Stomach (tissue), 9 donors: ENCODE measurements around the gene TP73. TPM values are rescaled to one million over a fixed set of nuclear protein-coding genes. Genes with fewer than 3 reads are reported as not detected.

Experiments
- DNase-seq, 2 donors: peaks; one replicate each; pipeline versions ENCODE4 v3.0.0 to v3.0.0-alpha.2; 2013 to 2019
- H3K27ac ChIP-seq, 5 donors: fragments of 200-600 bp in 4 of 5; sonication (generic) in 4 of 5; one replicate each; pipeline ENCODE4 v1.5.1; 2013 to 2019; ENCODE audit warnings: mild to moderate bottlenecking in 1 of 5, moderate library complexity in 1 of 5
- H3K27me3 ChIP-seq, 3 donors: fragments of 200-600 bp; sonication (generic); one replicate each; pipeline ENCODE4 v1.5.1; 2017 to 2019; ENCODE audit warnings: mixed run types in 1 of 3
- H3K36me3 ChIP-seq, 4 donors: fragments of 200-600 bp; sonication (generic); 1 replicate in 3 of 4; 2 replicates in 1 of 4; pipeline ENCODE4 v1.5.1; 2016 to 2019
- H3K4me1 ChIP-seq, 4 donors: fragments of 200-600 bp; sonication (generic); one replicate each; pipeline ENCODE4 v1.5.1; 2016 to 2019
- H3K4me3 ChIP-seq, 4 donors: fragments of 200-600 bp; sonication (generic) in 3 of 4; one replicate each; pipeline ENCODE4 v1.5.1; 2016 to 2019; ENCODE audit warnings: mild to moderate bottlenecking in 1 of 4
- H3K9me3 ChIP-seq, 4 donors: fragments of 200-600 bp; sonication (generic); one replicate each; pipeline ENCODE4 v1.5.1; 2016 to 2019
- CTCF ChIP-seq, 7 experiments: fragments of 450-650 bp in 4 of 7; fragments of 200-600 bp in 3 of 7; sonication (generic) in 3 of 7; IDR thresholded peaks; one replicate each; pipeline ENCODE4 v1.5.1; 2016 to 2019; ENCODE audit warnings: antibody characterized with exemption in 7 of 7, control low read depth in 2 of 7, mild to moderate bottlenecking in 1 of 7
- EP300 ChIP-seq: sonication (generic); formaldehyde crosslinking; IDR thresholded peaks from one replicate; pipeline ENCODE4 v1.6.1; 2017; ENCODE audit warnings: antibody characterized with exemption
- POLR2A ChIP-seq, 4 donors: fragments of 450-650 bp; IDR thresholded peaks; one replicate each; pipeline ENCODE4 v1.6.1; 2016; ENCODE audit warnings: antibody characterized with exemption in 4 of 4, control low read depth in 2 of 4, mild to moderate bottlenecking in 1 of 4, moderate library complexity in 1 of 4
- POLR2AphosphoS5 ChIP-seq, 3 donors: sonication (generic); formaldehyde crosslinking; IDR thresholded peaks; one replicate each; pipeline ENCODE4 v1.6.1; 2016; ENCODE audit warnings: antibody characterized with exemption in 3 of 3
- WGBS, 5 donors: extraction: QIAGEN DNeasy Blood & Tissue Kit in 3 of 5; methylation state at CpG; one replicate each; pipeline versions ENCODE4 v1.1.5 to v1.1.7; 2013 to 2018; 5-methylcytosine and 5-hydroxymethylcytosine counted together
- intact Hi-C: fragments of 100-400 bp; cut with DNase I; formaldehyde crosslinking; loops from one replicate; pipeline ENCODE4 v1.15.1; 2023; ENCODE audit warnings: low total_unique reads
- polyA plus RNA-seq, 3 donors: library from polyadenylated mRNA; stranded (reverse); fragments of 200-250 nt; gene quantifications; one replicate each; pipeline ENCODE4 v1.2.3, GENCODE V29; 2013
- total RNA-seq, 5 donors: library from RNA; depleted of rRNA; stranded (reverse); fragments of >200 nt; gene quantifications; one replicate each; pipeline versions ENCODE4 v1.1.0 to v1.2.3, GENCODE V29; 2014 to 2016
- donor health status: healthy with polysubstance abuse.
- donor health status: Bipolar disorder and iron deficiency.
- donor health status: healthy.

The TP73 gene
- total and polyA plus RNA-seq, 8 donors: 0.25 to 9.8 (median 1.4) TPM; not detected in 4

GRCh38 chr1:3729594-3730542, 77.6 kb downstream of the TP73 start:
- intact Hi-C loops: no loop called here

DNA sequence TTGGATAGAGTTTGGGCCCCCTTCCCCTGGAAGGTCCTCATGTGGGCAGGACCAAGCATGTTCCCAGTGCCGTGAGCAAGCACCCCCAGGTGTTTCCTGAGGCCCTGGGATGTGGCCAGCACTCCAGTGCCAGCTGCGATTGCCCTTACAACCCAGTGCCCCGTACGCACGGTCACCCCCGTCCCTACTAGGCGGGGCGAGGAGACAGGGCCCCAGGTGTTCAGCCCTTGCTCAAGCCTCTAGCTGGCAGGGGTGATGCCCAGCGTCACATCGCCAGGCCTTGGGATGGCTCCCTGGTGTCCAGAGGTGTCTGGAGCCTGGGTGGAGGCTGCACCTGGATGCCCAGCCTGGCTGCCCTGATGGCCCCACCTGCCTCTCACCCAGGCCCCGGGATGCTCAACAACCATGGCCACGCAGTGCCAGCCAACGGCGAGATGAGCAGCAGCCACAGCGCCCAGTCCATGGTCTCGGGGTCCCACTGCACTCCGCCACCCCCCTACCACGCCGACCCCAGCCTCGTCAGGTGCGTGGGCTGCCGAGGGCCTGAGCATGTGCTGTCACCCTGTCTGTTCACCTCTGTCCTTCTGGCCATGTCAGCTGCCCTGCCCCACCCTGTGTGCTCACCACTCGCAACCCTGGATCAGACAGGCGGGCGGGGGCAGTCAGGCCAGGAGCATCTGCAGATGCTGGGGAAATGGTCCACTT, 78.4 kb downstream of the TP73 start:
- WGBS, 5 donors: 74 to 76% (median 75%) methylated on average over 19 to 25 of the region's 25 CpGs
- no peak overlapping the region for H3K4me3 ChIP-seq
- TF ChIP-seq POLR2AphosphoS5 (IDR thresholded peaks at IDR 0.05): no peak
- no peak for TF ChIP-seq CTCF (IDR thresholded peaks at IDR 0.05)
- TF ChIP-seq EP300: no peak
- TF ChIP-seq POLR2A (IDR thresholded peaks at IDR 0.05): no peak
- intact Hi-C loops: no loop called here
- H3K9me3 ChIP-seq: no peaks in the 10 kb centered on the region
- H3K4me1 ChIP-seq: peaks cover 0 to 13% (median 8%) of the 10 kb centered on the region in 4 donors
- no peak for DNase-seq
- H3K36me3 ChIP-seq: peaks cover 0 to 14% (median 11%) of the 10 kb centered on the region in 4 donors
- H3K27me3 ChIP-seq: peaks cover 0 to 83% (median 41%) of the 10 kb centered on the region in 3 donors
- no peak overlapping the region for H3K27ac ChIP-seq

More at GRCh38 chr1:3729594-3730542, 77.6 kb downstream of the TP73 start:
- WGBS, 5 donors: 68 to 77% (median 73%) methylated on average over 24 to 32 of the region's 32 CpGs
- Histone ChIP-seq H3K27ac (no peak overlapping the region), H3K36me3 (peaks cover 0 to 6% (median 4%) of the 10 kb centered on the region in 4 donors), H3K9me3 (no peaks in the 10 kb centered on the region), H3K4me3 (no peak overlapping the region), H3K4me1 (peaks cover 0 to 13% (median 8%) of the 10 kb centered on the region in 4 donors), H3K27me3 (peaks cover 0 to 91% (median 41%) of the 10 kb centered on the region in 3 donors)
- no peak for DNase-seq
- TF ChIP-seq EP300 (no peak), CTCF (IDR thresholded peaks at IDR 0.05) (no peak), POLR2AphosphoS5 (IDR thresholded peaks at IDR 0.05) (no peak), POLR2A (IDR thresholded peaks at IDR 0.05) (no peak)

GRCh38 chr1:3731583-3732433, 79.5 kb downstream of the TP73 start:
- no peak for DNase-seq

More at GRCh38 chr1:3731583-3732433, 79.5 kb downstream of the TP73 start:
- Histone ChIP-seq H3K9me3 (no peaks in the 10 kb centered on the region), H3K4me3 (no peak overlapping the region), H3K27me3 (peaks cover 0 to 74% (median 41%) of the 10 kb centered on the region in 3 donors), H3K27ac (no peak overlapping the region), H3K4me1 (peaks cover 0 to 13% (median 8%) of the 10 kb centered on the region in 4 donors), H3K36me3 (peaks cover 0 to 25% (median 22%) of the 10 kb centered on the region in 4 donors)
- intact Hi-C loops: no loop called here
- 42 to 59% (median 57%) methylated on average over 12 to 25 of the region's 25 CpGs for WGBS, 5 donors
- TF ChIP-seq CTCF (IDR thresholded peaks at IDR 0.05): no peak
- no peak for TF ChIP-seq POLR2AphosphoS5 (IDR thresholded peaks at IDR 0.05)
- TF ChIP-seq EP300: no peak
- TF ChIP-seq POLR2A (IDR thresholded peaks at IDR 0.05): no peak
